HEK293 (cell line): Measurements from ENCODE around the gene IL17RC.

Experiments used
- HIC1 ChIP-seq: fragments of 450-650 bp; formaldehyde crosslinking; IDR thresholded peaks from 2 replicates; pipeline ENCODE4 v1.5.1; 2016; ENCODE audit warnings: missing biosample characterization, missing genetic modification characterization
- OSR2 ChIP-seq: fragments of 450-650 bp; formaldehyde crosslinking; IDR thresholded peaks from 2 replicates; pipeline ENCODE4 v1.5.1; 2016; ENCODE audit warnings: missing biosample characterization, missing genetic modification characterization
- TRIM28 ChIP-seq: IDR thresholded peaks from 2 replicates; pipeline ENCODE4 v1.6.1; 2011; ENCODE audit warnings: low read length, control low read depth, borderline replicate concordance
- ZFP69B ChIP-seq: fragments of 450-650 bp; formaldehyde crosslinking; IDR thresholded peaks from 2 replicates; pipeline ENCODE4 v1.5.1; 2016; ENCODE audit warnings: missing biosample characterization, missing genetic modification characterization
- ZNF114 ChIP-seq: fragments of 450-650 bp; formaldehyde crosslinking; IDR thresholded peaks from 2 replicates; pipeline ENCODE4 v1.5.0; 2017; ENCODE audit warnings: missing biosample characterization, missing genetic modification characterization
- ZNF138 ChIP-seq: fragments of 450-650 bp; formaldehyde crosslinking; IDR thresholded peaks from 2 replicates; pipeline ENCODE4 v1.5.1; 2016; ENCODE audit warnings: missing biosample characterization, missing genetic modification characterization, borderline replicate concordance
- ZNF157 ChIP-seq: fragments of 450-650 bp; formaldehyde crosslinking; IDR thresholded peaks from 2 replicates; pipeline ENCODE4 v1.5.1; 2016; ENCODE audit warnings: missing biosample characterization, missing genetic modification characterization
- ZNF16 ChIP-seq: fragments of 450-650 bp; formaldehyde crosslinking; IDR thresholded peaks from 2 replicates; pipeline ENCODE4 v1.5.1; 2016; ENCODE audit warnings: low read depth, missing biosample characterization, missing genetic modification characterization
- ZNF169 ChIP-seq: fragments of 450-650 bp; formaldehyde crosslinking; IDR thresholded peaks from 2 replicates; pipeline ENCODE4 v1.5.1; 2016; ENCODE audit warnings: missing biosample characterization, missing genetic modification characterization
- ZNF335 ChIP-seq: fragments of 450-650 bp; formaldehyde crosslinking; conservative IDR thresholded peaks from 2 replicates; pipeline ENCODE4 v1.5.1; 2016; ENCODE audit warnings: missing biosample characterization, missing genetic modification characterization
- ZNF354C ChIP-seq: fragments of 450-650 bp; formaldehyde crosslinking; IDR thresholded peaks from 2 replicates; pipeline ENCODE4 v1.5.1; 2016; ENCODE audit warnings: missing biosample characterization, missing genetic modification characterization, low read depth, borderline replicate concordance
- ZNF426 ChIP-seq: fragments of 450-650 bp; formaldehyde crosslinking; IDR thresholded peaks from 2 replicates; pipeline ENCODE4 v1.5.1; 2017; ENCODE audit warnings: missing biosample characterization, missing genetic modification characterization, mild to moderate bottlenecking, inconsistent platforms, moderate library complexity
- ZNF510 ChIP-seq: fragments of 450-650 bp; formaldehyde crosslinking; IDR thresholded peaks from 2 replicates; pipeline ENCODE4 v1.5.1; 2018; ENCODE audit warnings: mild to moderate bottlenecking, missing genetic modification characterization, missing biosample characterization; ENCODE audit not compliant: insufficient replicate concordance
- ZNF514 ChIP-seq: fragments of 450-650 bp; formaldehyde crosslinking; IDR thresholded peaks from 2 replicates; pipeline ENCODE4 v1.5.1; 2016; ENCODE audit warnings: missing biosample characterization, missing genetic modification characterization
- ZNF521 ChIP-seq: fragments of 450-650 bp; formaldehyde crosslinking; IDR thresholded peaks from 2 replicates; pipeline ENCODE4 v1.5.1; 2017; ENCODE audit warnings: missing biosample characterization, mild to moderate bottlenecking, missing genetic modification characterization
- ZNF600 ChIP-seq: fragments of 450-650 bp; formaldehyde crosslinking; IDR thresholded peaks from 2 replicates; pipeline ENCODE4 v1.5.1; 2016; ENCODE audit warnings: missing biosample characterization, missing genetic modification characterization
- ZNF626 ChIP-seq: fragments of 450-650 bp; sonication (Bioruptor Pico); formaldehyde crosslinking; IDR thresholded peaks from 2 replicates; pipeline ENCODE4 v1.5.1; 2018; ENCODE audit warnings: missing biosample characterization, missing genetic modification characterization, inconsistent platforms
- ZNF664 ChIP-seq: fragments of 450-650 bp; formaldehyde crosslinking; IDR thresholded peaks from 2 replicates; pipeline ENCODE4 v1.5.1; 2016; ENCODE audit warnings: missing biosample characterization, missing genetic modification characterization
- ZNF677 ChIP-seq: fragments of 450-650 bp; IDR thresholded peaks from 2 replicates; pipeline ENCODE4 v1.5.0; 2018; ENCODE audit warnings: missing biosample characterization, mild to moderate bottlenecking, missing genetic modification characterization, moderate library complexity
- ZNF76 ChIP-seq: fragments of 450-650 bp; formaldehyde crosslinking; IDR thresholded peaks from 2 replicates; pipeline ENCODE4; 2016; ENCODE audit warnings: low read depth, missing biosample characterization, missing genetic modification characterization, borderline replicate concordance
- ZSCAN4 ChIP-seq: fragments of 450-650 bp; formaldehyde crosslinking; IDR thresholded peaks from 2 replicates; pipeline ENCODE4 v1.5.1; 2017; ENCODE audit warnings: missing biosample characterization, missing genetic modification characterization
- TF ChIP-seq, protein P1 (sequence below): fragments of 450-650 bp; IDR thresholded peaks from 2 replicates; pipeline ENCODE4 v1.5.1; 2018; ENCODE audit warnings: missing biosample characterization, missing genetic modification characterization
- TF ChIP-seq, protein P2 (sequence below): fragments of 450-650 bp; formaldehyde crosslinking; IDR thresholded peaks from 2 replicates; pipeline ENCODE4 v1.5.1; 2016; ENCODE audit warnings: missing biosample characterization, missing genetic modification characterization
- TF ChIP-seq, protein P3 (sequence below): IDR thresholded peaks from 2 replicates; pipeline ENCODE4 v1.6.1; 2011; ENCODE audit warnings: mild to moderate bottlenecking, low read depth, low read length, borderline replicate concordance
- TF ChIP-seq, protein P4 (sequence below): fragments of 450-650 bp; formaldehyde crosslinking; conservative IDR thresholded peaks from 2 replicates; pipeline ENCODE4 v1.5.1; 2016; ENCODE audit warnings: low read depth, missing biosample characterization, missing genetic modification characterization

The IL17RC gene

GRCh38 chr3:9976721-9977709 is 60.1 kb downstream of the IL17RC start (continued):
- TF ChIP-seq ZNF354C (tag by site-specific recombination) = no peak
- TF ChIP-seq, protein P1, sequence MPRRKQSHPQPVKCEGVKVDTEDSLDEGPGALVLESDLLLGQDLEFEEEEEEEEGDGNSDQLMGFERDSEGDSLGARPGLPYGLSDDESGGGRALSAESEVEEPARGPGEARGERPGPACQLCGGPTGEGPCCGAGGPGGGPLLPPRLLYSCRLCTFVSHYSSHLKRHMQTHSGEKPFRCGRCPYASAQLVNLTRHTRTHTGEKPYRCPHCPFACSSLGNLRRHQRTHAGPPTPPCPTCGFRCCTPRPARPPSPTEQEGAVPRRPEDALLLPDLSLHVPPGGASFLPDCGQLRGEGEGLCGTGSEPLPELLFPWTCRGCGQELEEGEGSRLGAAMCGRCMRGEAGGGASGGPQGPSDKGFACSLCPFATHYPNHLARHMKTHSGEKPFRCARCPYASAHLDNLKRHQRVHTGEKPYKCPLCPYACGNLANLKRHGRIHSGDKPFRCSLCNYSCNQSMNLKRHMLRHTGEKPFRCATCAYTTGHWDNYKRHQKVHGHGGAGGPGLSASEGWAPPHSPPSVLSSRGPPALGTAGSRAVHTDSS (tag by site-specific recombination) = no peak
- TF ChIP-seq ZNF514 (tag by site-specific recombination) = no peak
- TF ChIP-seq ZNF521 (tag by site-specific recombination) = no peak
- no peak for TF ChIP-seq ZNF138 (tag by site-specific recombination)
- TF ChIP-seq ZSCAN4 (tag by site-specific recombination) = no peak
- TF ChIP-seq ZNF677 (tag by site-specific recombination) = no peak
- TF ChIP-seq ZFP69B (tag by site-specific recombination) = peak; percentile 74
- TF ChIP-seq ZNF664 = 0 out of 2 replicates have a peak, but pooled peaks have one; percentile 12
- TF ChIP-seq ZNF600 = peak; percentile 88
- TF ChIP-seq ZNF335 (tag by site-specific recombination) = peak; percentile 54
- no peak for TF ChIP-seq ZNF76 (tag by site-specific recombination)
- TF ChIP-seq TRIM28 = peak; percentile 88; the same call in 1 of the 2 replicates
- TF ChIP-seq ZNF626 = no peak
- TF ChIP-seq ZNF426 (tag by site-specific recombination) = no peak
- no peak for TF ChIP-seq ZNF169 (tag by site-specific recombination)
- no peak for TF ChIP-seq ZNF510 (tag by site-specific recombination)
- no peak for TF ChIP-seq ZNF157 (tag by site-specific recombination)
- TF ChIP-seq HIC1 (tag by site-specific recombination) = peak; percentile 95
- TF ChIP-seq, protein P2, sequence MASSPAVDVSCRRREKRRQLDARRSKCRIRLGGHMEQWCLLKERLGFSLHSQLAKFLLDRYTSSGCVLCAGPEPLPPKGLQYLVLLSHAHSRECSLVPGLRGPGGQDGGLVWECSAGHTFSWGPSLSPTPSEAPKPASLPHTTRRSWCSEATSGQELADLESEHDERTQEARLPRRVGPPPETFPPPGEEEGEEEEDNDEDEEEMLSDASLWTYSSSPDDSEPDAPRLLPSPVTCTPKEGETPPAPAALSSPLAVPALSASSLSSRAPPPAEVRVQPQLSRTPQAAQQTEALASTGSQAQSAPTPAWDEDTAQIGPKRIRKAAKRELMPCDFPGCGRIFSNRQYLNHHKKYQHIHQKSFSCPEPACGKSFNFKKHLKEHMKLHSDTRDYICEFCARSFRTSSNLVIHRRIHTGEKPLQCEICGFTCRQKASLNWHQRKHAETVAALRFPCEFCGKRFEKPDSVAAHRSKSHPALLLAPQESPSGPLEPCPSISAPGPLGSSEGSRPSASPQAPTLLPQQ (tag by site-specific recombination) = peak; percentile 58; the same call in 1 of the 2 replicates
- no peak for TF ChIP-seq ZNF16 (tag by site-specific recombination)
- no peak for TF ChIP-seq ZNF114 (tag by site-specific recombination)
- peak; percentile 63 for TF ChIP-seq OSR2 (tag by site-specific recombination)
- TF ChIP-seq, protein P3, sequence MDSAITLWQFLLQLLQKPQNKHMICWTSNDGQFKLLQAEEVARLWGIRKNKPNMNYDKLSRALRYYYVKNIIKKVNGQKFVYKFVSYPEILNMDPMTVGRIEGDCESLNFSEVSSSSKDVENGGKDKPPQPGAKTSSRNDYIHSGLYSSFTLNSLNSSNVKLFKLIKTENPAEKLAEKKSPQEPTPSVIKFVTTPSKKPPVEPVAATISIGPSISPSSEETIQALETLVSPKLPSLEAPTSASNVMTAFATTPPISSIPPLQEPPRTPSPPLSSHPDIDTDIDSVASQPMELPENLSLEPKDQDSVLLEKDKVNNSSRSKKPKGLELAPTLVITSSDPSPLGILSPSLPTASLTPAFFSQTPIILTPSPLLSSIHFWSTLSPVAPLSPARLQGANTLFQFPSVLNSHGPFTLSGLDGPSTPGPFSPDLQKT = no peak
- TF ChIP-seq, protein P4, sequence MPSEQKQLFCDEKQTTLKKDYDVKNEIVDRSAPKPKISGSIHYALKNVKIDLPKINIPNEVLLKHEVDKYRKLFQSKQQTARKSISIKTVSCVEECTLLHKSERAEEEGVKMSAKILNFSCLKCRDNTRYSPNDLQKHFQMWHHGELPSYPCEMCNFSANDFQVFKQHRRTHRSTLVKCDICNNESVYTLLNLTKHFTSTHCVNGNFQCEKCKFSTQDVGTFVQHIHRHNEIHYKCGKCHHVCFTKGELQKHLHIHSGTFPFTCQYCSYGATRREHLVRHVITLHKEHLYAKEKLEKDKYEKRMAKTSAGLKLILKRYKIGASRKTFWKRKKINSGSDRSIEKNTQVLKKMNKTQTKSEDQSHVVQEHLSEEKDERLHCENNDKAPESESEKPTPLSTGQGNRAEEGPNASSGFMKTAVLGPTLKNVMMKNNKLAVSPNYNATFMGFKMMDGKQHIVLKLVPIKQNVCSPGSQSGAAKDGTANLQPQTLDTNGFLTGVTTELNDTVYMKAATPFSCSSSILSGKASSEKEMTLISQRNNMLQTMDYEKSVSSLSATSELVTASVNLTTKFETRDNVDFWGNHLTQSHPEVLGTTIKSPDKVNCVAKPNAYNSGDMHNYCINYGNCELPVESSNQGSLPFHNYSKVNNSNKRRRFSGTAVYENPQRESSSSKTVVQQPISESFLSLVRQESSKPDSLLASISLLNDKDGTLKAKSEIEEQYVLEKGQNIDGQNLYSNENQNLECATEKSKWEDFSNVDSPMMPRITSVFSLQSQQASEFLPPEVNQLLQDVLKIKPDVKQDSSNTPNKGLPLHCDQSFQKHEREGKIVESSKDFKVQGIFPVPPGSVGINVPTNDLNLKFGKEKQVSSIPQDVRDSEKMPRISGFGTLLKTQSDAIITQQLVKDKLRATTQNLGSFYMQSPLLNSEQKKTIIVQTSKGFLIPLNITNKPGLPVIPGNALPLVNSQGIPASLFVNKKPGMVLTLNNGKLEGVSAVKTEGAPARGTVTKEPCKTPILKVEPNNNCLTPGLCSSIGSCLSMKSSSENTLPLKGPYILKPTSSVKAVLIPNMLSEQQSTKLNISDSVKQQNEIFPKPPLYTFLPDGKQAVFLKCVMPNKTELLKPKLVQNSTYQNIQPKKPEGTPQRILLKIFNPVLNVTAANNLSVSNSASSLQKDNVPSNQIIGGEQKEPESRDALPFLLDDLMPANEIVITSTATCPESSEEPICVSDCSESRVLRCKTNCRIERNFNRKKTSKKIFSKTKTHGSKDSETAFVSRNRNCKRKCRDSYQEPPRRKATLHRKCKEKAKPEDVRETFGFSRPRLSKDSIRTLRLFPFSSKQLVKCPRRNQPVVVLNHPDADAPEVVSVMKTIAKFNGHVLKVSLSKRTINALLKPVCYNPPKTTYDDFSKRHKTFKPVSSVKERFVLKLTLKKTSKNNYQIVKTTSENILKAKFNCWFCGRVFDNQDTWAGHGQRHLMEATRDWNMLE (tag by site-specific recombination) = 0 out of 2 replicates have a peak, but pooled peaks have one; percentile 24
